Inflammatory macrophage treated with lipopolysaccharide for 1 hour (primary cell): ENCODE data around the gene DIO3.

Source experiments
- DNase-seq, 2 donors: peaks; one replicate each; pipeline ENCODE4 v3.0.0-alpha.2; 2020 to 2022

The DIO3 gene

DNA sequence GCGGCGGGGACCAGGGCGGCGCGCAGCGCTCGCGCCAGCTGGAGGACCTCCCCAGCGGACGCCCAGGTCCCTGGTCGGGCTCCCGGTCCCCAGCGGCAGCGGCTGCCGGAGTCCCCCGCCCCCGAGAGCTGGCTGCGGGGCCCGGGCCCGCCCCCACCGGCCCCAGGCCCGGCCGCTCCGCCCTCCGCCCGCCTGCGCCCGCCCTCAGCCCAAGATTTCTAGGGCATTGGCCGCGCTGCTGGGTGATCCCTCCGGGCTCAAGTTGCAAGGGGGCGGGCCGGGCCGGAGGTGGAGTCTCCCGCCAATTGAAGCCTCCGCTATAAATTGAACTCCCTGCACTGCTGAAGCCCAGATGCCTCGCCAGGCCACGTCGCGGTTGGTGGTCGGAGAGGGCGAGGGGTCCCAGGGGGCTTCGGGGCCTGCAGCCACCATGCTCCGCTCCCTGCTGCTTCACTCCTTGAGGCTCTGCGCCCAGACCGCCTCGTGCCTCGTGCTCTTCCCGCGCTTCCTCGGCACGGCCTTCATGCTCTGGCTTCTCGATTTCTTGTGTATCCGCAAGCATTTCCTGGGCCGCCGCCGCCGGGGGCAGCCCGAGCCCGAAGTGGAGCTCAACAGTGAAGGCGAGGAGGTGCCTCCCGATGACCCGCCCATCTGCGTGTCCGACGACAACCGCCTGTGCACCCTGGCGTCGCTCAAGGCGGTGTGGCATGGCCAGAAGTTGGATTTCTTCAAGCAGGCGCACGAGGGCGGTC is at the start of gene DIO3:
DIO3 (plus strand) TSS at position 351 of the 752 bp plus-strand sequence.
- DNase-seq = no peak

DNA sequence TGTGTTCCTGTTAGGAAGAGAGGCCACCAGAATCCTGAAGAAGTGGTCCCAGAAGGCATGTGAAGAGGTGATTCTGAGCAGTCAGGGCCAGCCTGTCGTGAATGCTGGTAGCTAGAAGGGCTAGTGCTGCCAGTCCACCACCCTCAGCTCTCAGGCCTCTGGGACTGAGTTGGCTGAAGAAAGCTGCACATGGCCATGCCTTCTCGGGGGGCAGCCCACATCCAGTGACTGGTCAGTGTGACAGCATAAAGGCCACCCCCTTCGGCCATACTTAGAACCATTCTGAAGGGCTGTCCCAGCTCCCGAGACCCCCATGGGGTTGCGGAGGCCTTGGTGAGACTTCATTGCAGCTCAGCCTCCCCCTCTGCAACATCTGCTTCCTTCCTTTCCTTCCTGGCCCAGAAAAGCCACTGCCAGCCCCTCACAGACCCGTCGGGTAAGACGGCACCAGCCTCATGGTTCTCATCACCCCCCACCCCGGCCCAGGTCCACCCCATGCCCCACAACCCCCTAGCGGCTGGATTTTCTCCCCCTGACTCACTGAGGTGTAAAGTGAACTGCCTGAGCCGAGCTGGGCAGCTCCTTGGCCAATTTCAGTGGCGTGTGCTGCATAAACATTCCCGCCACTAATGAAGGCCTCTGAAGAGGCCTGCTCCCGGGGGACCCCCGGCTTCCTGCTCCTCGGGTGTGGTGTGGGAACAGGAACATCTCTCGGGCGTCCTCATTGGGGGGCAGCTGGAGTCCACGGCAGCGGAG is 49.5 kb upstream of the DIO3 start:
- DNase-seq = no peak

GRCh38 chr14:101512376-101512695 is 49.0 kb upstream of the DIO3 start:
- no peak for DNase-seq

DNA sequence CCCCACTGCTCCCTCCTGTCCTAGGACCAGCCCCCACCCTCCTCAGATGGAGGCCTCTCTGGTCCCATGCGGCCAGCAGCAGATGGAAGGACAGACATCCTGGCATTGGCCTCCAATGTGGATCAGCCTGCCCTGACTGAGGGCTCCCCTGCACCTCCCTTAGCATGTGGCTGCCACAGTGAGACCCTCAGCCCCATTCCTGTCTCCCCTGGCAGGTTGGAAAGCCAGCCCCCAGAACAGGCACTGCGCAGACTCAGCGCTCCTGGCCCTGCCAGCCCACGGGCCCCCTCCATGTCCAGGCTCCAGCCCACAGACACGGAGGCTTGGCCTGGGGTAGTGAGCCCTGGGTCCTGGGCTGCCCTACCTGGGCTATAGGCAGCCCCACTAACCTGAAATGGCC is 47.2 kb upstream of the DIO3 start:
- DNase-seq = no peak

- DNase-seq = no peak
Measured at GRCh38 chr14:101516401-101516800, 44.9 kb upstream of the DIO3 start.

DNA sequence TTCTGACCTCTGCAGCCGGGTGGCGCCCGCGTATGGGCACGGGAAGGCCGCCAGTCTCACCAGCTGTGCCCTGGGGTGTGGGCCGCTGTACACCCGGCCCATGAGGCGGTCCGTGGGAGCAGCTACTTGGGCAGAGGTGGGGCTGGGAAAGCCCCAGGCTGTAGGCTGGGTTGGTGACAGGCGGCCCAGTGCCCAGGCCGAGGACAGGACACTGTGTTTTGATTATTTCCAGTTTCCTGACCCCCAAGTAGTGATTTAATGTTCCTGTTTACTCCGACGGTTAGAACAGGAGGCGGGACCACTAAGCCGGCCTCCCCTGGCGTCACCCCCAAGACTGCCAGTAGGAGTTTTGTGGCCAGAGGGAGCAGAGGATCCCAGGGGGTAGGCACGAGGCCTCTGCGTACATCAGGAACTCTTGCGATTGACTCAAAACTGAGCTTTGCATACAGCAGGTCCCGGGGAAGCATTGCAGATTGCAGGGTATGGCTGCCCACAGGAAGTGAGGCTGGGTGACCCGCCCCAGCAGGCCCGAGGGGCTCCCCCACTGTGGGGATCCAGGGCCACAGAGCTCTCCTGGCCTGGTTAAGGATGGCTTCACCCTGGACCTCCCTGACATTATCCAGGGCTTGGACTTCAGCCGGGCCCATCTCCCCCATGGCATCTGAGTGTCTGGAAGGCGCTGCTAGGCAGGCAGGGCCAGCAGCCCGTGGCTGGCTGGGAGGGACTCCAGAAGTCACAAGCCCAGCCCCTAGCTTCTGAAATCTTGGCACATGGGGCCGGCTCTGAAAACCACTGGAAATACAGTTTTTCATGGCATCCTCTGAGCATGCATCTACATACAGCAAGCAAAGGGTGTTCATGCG is 42.5 kb upstream of the DIO3 start:
- no peak for DNase-seq

- DNase-seq = no peak
Measured at GRCh38 chr14:101520621-101521472, 40.4 kb upstream of the DIO3 start.

DNA sequence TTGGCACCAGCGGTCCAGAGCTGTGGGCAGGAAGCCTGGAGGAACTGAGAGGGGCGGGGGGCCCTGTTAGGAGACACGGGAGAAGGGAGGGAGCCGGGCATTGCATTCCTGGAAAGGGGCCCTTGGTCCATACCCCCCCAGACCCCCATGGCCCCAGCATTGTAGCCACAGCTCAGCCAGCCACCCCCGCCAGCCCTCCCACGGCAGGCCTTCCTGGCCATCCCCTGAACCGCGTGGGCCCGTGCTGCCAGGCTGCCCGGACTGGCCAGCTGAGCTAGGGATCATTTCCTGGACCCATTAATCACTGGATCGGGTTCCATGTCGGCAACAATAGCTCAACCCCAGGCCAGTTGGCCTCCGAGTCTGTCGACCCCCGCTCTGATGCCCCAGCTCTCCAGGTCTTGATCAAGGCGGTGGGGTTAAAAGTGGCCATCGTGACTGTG is 39.8 kb upstream of the DIO3 start:
- no peak for DNase-seq

- DNase-seq = no peak
Measured at GRCh38 chr14:101521978-101522377, 39.3 kb upstream of the DIO3 start.

GRCh38 chr14:101525640-101526527 is 35.4 kb upstream of the DIO3 start:
- DNase-seq = no peak

DNA sequence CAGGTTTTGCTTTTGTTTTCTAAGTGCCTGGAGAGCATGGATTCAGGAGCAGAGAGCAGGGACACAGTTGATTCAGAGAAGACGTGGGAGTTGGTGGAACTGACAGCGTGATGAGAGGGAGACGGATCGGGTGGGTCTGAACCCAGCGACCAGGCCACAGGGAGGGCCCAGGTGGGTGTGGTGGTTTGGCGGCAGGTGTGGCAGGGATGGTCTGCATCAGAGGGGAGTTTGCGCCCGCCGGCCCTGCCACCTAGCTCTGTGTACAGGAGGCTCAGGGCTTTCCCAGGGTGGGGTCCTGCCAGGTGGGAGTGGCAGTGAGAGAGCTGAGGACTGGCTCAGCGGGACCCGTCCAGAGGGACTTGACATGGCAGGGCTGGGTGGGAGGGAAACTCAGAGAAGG is 33.3 kb upstream of the DIO3 start:
- no peak for DNase-seq

DNA sequence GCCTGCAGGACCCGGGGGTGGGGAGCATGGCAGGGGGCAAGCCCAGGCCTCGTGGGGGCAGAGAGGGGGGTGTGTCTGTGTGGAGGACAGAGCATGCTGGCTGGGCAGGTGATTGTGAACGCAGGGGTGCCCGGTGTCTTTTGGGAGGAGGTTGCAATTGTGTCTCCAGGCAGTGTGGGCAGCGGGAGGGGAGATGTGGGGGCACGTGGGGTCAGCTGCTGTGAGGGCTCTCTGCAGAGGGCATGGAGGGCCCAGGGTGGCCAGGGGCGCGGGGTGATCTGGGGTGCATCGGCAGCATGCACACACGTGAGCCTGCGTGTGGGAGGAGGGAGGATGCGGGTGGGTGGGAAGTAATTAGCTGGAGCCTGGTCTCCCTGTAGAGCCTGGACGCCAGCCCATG is 32.2 kb upstream of the DIO3 start:
- DNase-seq = no peak

GRCh38 chr14:101534198-101534597 is 27.1 kb upstream of the DIO3 start:
- DNase-seq = no peak

DNA sequence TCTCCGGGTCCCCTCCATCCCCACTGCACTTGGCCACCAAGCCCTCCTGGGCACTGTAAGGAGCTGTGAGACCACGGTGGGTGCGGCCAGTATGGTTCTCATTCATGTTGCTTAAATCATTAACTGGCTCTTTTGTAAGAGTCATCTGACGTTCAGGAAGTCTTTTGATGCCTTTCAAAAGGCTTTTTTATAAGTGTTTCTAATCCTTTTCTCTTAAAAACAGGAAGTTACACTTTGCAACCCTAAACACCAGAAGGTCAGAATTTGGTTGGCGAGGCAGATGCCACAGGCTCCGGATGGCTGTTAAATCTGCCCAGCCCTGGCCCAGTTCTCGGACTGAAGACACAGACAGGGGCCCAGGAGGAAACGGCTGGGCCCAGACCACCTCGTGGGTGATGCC is 26.1 kb upstream of the DIO3 start:
- DNase-seq = peak; percentile 30 to 36

DNA sequence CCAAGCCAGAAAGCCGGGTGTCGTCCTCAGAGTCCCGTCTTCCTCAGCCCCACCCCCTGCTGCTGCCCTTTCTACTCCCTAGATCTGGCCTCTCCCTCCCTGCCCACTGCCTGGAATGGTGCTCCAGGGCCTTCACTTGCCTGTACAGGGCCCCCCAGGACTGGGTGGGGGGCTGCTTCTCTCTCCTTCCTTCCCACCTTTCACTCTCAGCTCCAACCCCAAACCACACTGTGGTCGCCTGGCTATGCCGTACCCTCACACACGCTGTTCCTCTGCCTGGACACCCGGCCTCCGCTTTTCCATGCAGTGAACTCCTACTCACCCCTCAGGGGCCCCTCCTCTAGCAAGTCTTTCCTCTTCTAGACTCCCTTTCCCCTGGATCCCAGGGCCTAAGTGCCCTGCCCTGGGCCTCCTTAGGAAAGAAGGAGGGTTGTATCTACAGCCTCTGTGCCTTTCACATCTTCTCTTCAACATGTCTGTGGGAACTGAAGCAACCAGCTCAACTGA is 25.5 kb upstream of the DIO3 start:
- DNase-seq = no peak

- DNase-seq = no peak
Measured at GRCh38 chr14:101537286-101537685, 24.0 kb upstream of the DIO3 start.

DNA sequence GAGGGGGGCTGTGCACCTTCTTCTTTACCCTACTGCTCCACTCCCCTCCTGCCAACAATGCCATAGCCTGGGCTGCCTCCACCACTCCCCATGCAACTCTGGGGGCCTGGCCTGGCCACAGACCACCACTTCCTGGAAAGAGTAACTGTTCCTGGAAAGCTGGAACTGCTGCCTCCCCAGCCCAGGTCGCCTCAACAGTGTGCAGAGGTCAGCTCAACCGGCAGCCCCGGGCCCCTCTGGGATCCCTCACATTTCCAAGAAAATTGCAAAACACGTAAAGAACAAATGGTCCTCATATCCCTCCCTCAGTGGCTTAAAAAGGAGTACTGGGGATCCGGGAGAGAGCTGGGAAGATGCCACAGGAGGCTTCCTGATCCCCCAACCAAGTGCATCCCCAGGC is 22.4 kb upstream of the DIO3 start:
- DNase-seq = no peak

GRCh38 chr14:101539880-101540279 is 21.4 kb upstream of the DIO3 start:
- no peak for DNase-seq

DNA sequence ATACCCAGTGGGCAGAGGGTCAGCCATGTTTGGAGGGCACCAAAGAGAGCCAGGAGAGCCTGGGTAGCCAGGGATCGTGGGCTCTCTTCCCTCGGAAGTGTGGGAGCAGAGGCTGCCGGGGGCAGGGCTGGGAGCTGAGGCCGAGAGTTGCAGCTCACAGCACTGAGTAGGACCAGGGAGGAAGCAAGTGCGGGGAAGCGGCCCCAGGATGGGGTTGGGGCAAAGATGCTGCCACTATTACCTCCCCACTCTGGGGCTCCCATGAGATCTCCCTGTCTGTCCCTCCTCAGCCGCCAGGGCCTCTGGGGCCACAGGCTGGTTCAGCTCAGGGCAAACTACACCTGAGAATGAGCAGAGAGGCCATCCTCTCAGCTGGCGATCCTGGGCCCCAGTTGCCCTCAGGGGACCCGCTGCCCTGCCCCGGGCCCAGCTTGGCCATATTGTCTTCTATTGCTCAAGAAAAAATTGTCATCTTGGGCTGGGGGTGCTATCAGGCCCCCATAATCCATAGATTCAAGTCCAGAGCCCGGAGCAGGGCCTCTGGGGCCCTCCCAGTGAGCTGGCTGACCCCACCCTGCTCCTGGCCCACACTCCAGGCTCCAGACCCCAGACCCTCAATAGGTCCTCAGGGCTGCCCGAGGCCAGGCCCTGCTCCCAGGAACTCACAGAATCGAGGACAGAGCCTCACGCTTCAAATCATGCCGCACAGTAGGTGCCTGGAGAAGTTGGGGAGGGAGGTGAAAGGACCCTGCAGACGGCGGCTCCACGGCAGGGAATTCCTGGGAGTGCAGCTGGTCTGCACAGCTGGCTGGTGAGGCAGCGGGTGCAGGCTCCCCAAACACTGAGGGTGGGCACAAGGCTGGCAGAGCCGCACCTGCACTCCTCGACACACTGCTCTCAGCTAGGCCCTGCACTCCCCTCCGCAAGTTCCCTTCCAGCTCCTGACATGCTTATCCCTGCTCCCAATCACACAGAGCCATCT is 20.5 kb upstream of the DIO3 start:
- DNase-seq = no peak

DNA sequence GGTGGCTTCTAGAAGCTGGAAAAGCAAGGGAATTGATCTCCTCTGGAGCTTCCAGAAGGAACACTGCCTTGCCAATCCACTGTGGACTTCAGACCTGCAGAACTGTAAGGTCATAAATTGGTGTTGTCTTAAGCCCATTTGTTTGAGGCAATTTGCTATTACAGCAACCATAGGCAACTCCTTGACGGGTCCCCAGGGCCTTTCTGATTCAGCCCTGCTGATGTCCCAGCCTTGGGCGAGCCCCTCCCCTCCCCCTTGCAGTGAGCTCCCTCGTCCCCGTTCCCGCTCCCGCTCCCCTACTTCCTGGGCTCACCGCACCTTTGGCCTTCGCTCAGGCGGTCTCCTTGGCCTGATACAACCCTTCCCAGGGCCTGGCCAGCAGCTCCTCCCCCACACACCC is 18.9 kb upstream of the DIO3 start:
- no peak for DNase-seq
